ENCODE measurements around the gene SARDH.
"Not testable (repeated sequence)": the region's sequence is repeated elsewhere in the genome, so short reads cannot be mapped to it uniquely, and the experiment has no call there.

DNA sequence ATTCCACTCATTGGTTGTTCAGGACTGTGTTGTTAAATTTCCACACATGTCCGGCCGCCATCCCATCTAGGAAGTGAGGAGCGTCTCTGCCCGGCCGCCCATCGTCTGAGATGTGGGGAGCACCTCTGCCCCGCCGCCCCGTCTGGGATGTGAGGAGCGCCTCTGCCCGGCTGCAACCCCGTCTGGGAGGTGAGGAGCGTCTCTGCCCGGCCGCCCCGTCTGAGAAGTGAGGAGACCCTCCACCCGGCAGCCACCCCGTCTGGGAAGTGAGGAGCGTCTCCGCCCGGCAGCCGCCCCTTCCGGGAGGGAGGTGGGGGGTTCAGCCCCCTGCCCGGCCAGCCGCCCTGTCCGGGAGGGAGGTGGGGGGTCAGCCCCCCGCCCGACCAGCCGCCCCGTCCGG, 6.4 kb upstream of the SARDH start:
- TF ChIP-seq POLR2A (IDR thresholded peaks at IDR 0.05), result not testable (repeated sequence)
- TF ChIP-seq, protein P1, sequence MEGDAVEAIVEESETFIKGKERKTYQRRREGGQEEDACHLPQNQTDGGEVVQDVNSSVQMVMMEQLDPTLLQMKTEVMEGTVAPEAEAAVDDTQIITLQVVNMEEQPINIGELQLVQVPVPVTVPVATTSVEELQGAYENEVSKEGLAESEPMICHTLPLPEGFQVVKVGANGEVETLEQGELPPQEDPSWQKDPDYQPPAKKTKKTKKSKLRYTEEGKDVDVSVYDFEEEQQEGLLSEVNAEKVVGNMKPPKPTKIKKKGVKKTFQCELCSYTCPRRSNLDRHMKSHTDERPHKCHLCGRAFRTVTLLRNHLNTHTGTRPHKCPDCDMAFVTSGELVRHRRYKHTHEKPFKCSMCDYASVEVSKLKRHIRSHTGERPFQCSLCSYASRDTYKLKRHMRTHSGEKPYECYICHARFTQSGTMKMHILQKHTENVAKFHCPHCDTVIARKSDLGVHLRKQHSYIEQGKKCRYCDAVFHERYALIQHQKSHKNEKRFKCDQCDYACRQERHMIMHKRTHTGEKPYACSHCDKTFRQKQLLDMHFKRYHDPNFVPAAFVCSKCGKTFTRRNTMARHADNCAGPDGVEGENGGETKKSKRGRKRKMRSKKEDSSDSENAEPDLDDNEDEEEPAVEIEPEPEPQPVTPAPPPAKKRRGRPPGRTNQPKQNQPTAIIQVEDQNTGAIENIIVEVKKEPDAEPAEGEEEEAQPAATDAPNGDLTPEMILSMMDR (IDR thresholded peaks at IDR 0.05), result not testable (repeated sequence)

Data from esophagus squamous epithelium (tissue), 4 donors.